GM10847 (cell line): ENCODE results near the gene FUT4.
A peak's percentile ranks its signal among the peaks of the same experiment; 100 is the strongest.

Source experiments
- POLR2A ChIP-seq: IDR thresholded peaks from 2 replicates; pipeline ENCODE4 v1.6.1; 2011; ENCODE audit not compliant: insufficient read length; ENCODE audit errors: extremely low read depth

FUT4 gene

GRCh38 chr11:94543695-94544645 lies at the start of gene FUT4:
FUT4 (plus strand) TSS chr11:94543921; CDS start chr11:94544134, 213 bp downstream.
- TF ChIP-seq POLR2A, result peak; percentile 59

GRCh38 chr11:94494126-94494680 lies 49.5 kb upstream of the FUT4 start:
- no peak for TF ChIP-seq POLR2A

GRCh38 chr11:94500181-94500580 lies 43.5 kb upstream of the FUT4 start:
- TF ChIP-seq POLR2A, result no peak

- TF ChIP-seq POLR2A, result no peak
These were observed 42.2 kb upstream of the FUT4 start for GRCh38 chr11:94501522-94501921.

GRCh38 chr11:94504689-94505293 lies 38.9 kb upstream of the FUT4 start:
- no peak for TF ChIP-seq POLR2A

GRCh38 chr11:94507485-94507884 lies 36.2 kb upstream of the FUT4 start:
- no peak for TF ChIP-seq POLR2A

- no peak for TF ChIP-seq POLR2A
These were observed 31.6 kb upstream of the FUT4 start, which contains the start of gene C11orf97 for GRCh38 chr11:94511932-94512781. C11orf97 (plus strand) TSS chr11:94512461; CDS start chr11:94512529, 68 bp downstream.

- TF ChIP-seq POLR2A, result no peak
These were observed 30.6 kb upstream of the FUT4 start for GRCh38 chr11:94513091-94513490.

GRCh38 chr11:94515398-94515797 lies 28.3 kb upstream of the FUT4 start:
- TF ChIP-seq POLR2A, result no peak

GRCh38 chr11:94516725-94517124 lies 27.0 kb upstream of the FUT4 start:
- no peak for TF ChIP-seq POLR2A

GRCh38 chr11:94518300-94518699 lies 25.4 kb upstream of the FUT4 start:
- no peak for TF ChIP-seq POLR2A

GRCh38 chr11:94519478-94520084 lies 24.1 kb upstream of the FUT4 start:
- no peak for TF ChIP-seq POLR2A

- no peak for TF ChIP-seq POLR2A
These were observed 22.0 kb upstream of the FUT4 start for GRCh38 chr11:94521684-94522083.

GRCh38 chr11:94524341-94524740 lies 19.4 kb upstream of the FUT4 start:
- TF ChIP-seq POLR2A, result no peak
